Measurements from ENCODE around the gene MTREX.

MTREX gene

DNA sequence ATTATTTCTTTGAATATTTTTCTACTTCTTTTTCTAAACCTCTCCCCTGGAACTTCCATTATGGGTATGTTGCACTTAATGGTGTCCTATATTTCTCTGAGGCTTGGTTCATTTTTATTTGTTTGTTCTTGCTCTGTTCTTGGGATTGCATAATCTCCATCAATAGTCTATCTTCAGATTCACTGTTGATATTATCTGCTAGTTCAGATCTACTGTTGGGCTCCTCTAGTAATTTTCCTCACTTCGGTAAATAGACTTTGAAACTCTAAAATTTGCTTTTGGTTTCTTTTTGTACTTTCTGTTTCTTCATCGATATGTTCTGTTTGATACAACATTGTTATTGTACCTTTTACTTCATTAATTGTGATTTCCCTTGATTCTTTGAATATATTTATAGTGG is 76.3 kb downstream of the MTREX start:
- DNase-seq (ENCODE audit: low spot score): no peak

DNA sequence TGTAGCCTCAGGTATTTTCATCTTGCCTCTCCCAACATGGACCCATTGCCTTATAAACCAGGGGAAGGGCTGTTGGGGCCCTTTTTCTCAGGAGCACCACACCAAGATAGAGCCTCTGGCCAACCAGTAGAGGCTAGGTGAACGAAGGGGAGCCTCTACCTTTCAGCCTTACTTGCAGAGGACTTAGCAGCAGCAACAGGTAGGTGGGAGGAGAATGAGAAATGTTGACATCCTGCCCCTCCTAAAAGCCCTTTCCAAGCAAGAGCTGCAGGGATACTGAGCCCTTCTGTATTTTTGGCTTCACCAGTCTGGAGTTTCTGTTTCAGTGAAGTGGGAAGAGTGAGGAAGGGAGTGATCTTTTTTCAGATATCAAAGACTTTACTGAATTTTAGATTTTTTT is 77.4 kb downstream of the MTREX start:
- DNase-seq (ENCODE audit: low spot score): no peak

DNA sequence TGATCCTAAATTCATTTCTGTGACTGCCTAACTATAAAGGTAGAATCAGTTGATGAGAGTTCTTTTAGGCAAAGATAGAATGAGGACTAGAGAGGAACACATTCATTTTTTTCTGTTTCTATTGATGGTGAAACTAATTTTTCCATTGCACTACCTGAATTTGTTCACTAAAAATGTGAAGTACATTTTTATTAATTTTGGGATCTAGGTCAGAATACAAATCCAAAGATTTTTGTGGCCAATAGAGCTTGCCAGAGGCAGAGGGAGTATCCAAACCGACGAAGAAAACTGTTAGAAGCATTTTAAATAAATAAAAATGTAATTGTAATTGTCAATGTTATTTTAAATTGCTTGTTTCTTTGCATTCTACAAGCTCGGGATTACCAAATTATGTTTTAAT is 78.1 kb downstream of the MTREX start:
- no peak for DNase-seq (ENCODE audit: low spot score)

DNA sequence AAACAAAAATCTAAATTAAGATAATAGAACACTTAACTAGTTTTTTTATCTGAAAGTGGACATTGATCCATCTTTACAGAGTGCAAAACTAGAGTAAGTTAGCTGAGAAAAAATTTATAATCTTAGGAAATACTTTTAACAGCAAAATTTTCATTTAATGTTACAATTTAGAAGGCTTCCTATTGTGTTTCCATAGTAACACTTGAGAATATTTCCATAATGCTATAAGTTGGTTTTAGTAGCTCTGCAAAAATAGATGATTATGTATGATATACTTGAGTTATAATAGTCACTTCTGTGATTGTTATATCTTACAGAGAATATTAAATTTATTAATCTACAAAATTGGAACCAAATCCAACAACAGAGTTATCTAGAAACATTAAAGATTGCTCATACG is 78.6 kb downstream of the MTREX start:
- DNase-seq (ENCODE audit: low spot score): no peak

DNA sequence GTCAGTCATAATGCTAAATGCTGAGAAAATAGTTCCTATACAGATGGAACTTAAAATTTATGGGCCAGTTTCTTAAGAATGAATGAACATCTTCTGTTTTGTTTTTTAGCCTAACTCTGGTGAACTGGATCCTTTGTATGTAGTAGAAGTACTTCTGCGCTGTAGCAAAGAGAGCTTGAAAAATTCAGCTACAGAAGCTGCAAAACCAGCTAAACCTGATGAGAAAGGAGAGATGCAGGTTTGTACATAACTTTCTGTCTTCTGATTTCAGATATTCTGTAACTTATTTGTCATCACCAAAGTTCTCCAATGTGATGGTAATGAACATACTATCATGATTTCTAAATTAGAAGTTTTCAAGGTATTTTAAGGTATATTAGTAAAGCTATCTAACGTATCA is 80.1 kb downstream of the MTREX start:
- DNase-seq (ENCODE audit: low spot score): no peak

DNA sequence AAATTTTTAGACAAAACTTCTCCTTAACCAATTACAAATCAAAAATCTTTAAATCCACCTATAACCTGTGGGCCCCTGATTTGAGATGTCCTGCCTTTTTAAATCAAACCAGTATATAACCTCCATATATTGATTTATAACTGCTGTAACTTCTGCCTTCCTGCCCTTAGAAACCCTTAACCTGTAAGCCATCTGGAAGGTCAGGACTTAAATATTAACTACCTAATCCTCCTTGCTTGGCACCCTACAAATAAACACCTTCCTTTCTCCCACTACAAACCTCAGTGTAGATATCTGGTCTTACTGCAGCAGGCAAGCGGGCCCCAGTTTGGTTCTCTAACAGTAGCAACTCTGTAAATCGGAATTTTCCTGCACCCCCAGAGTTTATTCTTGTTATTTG is 83.9 kb downstream of the MTREX start:
- DNase-seq (ENCODE audit: low spot score): no peak

DNA sequence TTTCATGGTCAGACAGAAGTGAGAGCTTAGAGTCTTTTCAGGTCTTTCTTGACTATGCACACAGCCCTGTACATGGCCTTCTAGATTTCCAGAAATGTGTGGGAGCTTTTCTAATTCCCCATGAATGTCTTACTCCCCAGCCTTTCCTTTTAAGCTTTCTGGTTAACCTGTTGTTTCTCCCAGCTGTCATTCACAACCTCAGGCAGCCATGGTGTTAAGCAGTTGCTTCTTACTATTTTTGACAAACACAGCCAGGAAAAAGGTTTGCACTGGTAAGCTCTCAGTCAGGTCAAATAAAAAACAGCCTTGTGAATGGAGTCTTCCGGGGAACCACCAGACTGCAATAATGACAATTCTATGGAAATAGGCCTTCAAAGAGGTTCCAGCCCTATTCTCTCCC is 84.9 kb downstream of the MTREX start:
- DNase-seq (ENCODE audit: low spot score): no peak

DNA sequence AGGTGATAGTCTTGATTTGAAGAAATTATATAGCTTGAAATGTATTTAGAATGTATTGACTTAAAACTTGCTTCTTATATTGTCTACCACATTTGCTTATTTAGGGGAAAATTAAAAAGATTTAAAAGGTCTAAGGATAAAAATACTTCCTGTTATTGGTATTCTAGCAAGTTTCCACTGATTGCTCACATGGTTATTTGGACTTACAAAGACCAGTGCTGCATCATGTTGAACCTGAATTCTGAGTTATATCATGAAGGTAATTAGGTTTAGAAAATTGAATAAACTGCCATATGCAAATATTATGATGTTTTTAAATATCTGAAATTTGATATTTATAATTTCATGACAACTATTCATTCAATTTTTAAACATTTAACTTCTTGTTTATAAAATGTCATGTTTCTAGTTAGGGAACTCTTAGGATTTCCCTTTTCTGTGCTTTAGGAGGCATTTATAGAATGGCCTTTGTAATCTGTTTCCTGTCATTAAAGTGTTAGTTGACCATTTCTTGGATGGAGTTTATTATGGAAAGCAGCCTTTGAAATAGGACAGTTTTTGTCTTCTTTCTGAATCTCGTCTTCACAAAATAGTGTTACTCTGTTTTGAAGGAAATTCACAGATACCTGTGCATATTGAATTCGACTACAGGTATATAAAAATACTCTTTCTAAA is 85.8 kb downstream of the MTREX start:
- no peak for DNase-seq (ENCODE audit: low spot score)

DNA sequence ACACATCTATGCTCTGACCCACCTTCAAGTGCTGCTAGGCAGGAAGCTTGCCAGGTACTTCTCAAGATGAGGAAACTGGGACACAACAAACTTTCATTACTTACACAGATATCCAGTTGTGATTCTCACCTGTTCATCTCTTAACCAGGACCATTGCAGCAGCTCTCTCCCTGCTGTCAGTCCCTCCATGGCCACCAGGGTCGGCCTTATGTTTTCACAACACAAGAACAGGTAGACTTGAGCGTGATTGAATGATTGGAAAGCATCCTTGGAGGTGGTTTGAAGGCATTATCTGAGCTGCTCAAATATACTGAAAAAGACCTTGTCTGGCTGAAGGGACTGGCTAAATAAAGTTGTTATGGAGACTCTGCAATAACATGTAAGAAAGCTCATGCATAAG is 94.4 kb downstream of the MTREX start:
- DNase-seq (ENCODE audit: low spot score): no peak

DNA sequence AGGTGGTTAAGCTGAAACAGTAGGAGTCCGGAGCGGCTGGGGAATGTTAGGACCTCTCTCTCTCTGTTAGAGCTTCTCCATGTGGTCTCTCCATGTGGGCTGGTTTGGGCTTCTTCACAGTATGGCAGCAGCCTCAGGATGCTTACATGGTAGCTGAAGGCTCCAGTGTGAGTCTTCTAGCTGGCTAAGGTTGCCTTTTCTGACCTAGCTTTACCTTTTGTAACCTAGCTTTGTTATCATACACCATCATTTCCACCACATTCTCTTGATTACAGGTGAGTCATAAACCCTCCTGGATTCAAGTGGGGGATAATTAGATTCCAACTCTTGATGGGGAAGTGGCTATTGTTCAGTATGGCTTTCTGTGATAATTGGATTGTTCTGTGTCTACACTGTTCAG is 98.5 kb downstream of the MTREX start:
- DNase-seq (ENCODE audit: low spot score): no peak

DNA sequence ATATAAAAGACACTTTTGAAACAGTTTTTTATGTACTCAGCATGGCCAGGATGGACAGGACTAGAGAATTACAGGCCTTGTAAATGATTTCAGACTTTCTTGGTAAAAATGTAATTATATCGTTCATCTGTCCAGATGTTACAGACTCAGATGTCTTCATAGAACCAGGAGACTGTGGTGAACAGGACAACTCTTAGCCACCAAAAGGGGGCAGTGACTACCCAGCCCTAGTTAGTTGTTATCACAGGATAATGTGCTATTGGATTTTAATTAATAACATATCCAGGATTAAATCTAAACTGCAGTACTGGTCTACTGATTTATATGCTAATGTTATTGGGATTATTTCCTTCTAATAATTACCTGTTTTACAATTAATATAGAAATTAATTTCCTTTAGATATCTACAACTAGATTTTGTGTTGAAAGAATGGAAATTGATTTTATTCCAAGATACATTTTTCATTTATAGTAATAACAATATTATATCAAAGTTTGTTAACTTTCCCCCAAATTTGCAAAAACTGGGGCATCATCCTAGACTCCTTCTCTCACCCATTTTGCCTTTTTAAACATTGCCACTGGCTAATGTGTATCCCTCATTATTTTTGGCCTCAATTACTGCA is 99.4 kb downstream of the MTREX start:
- DNase-seq (ENCODE audit: low spot score): peak; percentile 18

DNA sequence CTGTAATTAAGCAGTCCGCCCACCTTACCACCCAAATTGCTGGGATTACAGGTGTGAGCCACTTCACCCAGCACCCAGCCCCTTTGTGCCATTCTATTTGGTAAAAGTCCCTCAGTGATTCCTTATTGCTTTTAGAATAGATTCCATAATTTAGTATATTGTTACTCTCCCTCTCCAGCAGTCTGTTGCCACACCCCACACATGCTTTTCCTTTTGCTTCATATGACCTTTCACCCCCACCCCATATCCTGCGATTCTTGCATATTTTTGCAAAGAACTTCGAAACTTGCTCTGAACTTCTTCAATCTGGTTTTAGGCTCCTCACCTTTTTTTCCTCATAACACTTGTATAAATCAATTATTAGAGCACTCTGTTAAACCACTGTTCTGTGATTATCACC is 100.2 kb downstream of the MTREX start:
- no peak for DNase-seq (ENCODE audit: low spot score)

DNA sequence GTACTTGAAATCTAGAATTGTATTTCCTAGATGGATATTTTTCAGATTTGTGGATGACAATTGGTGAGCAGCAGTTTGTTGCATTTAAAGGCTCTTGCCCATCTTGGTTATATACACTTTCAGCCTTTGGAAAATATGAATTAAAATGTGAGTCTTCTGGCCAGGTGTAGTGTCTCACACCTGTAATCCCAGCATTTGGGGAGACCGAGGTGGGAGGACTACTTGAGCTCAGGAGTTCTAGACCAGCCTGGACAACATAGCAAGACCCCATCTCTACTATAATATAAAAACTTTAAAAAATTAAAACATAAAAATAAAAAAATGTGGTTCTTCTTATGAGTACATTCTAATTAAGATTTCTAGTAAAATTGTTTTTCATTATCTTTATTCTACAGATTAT is 102.0 kb downstream of the MTREX start:
- DNase-seq (ENCODE audit: low spot score): no peak

DNA sequence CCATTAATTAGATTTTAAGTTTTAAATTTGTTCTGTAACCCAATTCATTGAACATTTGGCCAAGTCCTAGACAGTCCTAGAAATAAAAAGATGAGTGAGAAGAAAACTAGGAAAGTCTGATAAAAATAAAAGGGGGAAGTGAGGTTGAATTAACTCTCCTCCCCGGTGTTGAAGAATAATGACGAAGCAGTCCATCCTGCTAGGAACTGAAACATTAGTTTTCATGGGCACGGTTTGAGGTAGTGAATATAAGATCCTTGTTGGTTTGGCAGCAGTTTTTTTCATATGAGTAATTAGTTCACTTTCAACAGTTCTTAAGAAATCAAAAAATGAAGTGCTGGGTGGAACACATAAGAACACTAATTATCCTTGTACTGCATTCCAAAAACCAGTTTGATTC is 103.1 kb downstream of the MTREX start:
- DNase-seq (ENCODE audit: low spot score): no peak

DNA sequence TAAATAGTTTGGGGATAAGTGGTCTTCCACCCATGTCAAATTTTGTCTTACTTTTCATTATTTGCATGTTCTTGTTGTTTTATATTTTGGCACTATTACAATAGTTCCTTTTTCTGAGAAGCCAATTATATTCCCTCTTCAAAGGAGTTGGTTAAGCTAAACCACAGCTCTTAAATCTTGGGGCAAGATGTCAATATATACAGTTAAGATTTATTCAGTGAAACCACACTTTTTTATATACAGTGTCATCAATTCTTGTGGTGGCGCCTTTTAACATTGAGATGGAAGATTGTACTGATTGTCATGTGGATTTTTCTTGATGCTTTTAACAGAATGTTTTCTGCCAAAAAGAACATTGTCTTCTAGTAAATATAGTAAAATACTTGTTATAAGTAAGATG is 104.1 kb downstream of the MTREX start:
- no peak for DNase-seq (ENCODE audit: low spot score)

DNA sequence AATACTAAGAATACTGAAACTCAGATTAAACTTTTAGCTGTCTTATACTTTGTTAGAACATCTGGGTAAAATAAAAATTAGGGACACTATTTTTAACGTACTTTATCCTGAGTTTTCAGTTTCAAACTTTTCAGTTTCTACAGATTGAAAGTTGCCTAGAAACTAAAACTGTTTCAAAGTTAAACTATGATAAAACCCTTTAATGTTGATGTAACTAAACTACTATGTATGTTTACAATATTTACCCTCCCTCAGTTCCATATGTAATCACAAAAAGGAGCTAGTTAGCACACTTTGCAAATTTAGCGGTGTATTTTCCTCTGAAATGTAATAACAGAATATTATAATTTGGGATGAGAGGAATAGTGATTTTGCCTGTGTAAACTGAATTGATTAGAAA is 105.9 kb downstream of the MTREX start:
- DNase-seq (ENCODE audit: low spot score): no peak

DNA sequence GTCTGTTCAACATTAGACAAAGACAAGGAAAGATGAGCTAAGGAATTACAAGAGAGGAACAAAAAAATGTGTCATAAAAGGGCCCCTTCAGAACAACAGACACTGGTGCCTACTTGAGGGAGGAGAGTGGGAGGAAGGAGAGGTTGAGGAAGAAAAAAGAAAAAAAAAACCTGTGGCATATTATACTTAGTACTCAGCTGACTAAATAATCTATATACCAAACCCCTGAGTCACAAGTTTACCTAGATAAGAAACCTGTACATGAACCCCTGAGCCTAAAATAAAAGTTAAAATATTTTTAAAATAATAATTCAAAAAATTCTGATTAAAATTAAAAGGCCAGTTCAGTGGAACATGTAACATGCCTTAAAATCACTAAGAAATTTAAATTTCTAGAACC is 107.3 kb downstream of the MTREX start:
- DNase-seq (ENCODE audit: low spot score): peak; percentile 35

DNA sequence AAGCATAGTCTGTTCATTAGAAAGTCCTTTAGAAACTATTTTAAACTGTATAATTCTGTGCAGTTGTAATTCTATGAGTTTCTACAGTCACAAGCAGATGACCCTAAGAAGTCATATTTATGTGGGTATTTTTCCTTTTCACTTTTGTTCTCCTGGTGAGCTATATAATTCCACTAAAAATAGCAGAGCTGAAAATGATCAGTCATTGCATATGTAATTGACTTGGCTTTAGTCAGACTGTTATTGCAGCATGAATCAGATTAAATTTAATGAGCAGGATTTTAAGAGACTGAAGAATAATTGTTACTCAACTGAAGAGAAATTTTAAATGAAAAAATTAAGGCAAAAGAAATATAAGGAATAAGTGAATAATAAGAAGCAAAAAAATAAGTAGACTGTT is 108.5 kb downstream of the MTREX start:
- no peak for DNase-seq (ENCODE audit: low spot score)

DNA sequence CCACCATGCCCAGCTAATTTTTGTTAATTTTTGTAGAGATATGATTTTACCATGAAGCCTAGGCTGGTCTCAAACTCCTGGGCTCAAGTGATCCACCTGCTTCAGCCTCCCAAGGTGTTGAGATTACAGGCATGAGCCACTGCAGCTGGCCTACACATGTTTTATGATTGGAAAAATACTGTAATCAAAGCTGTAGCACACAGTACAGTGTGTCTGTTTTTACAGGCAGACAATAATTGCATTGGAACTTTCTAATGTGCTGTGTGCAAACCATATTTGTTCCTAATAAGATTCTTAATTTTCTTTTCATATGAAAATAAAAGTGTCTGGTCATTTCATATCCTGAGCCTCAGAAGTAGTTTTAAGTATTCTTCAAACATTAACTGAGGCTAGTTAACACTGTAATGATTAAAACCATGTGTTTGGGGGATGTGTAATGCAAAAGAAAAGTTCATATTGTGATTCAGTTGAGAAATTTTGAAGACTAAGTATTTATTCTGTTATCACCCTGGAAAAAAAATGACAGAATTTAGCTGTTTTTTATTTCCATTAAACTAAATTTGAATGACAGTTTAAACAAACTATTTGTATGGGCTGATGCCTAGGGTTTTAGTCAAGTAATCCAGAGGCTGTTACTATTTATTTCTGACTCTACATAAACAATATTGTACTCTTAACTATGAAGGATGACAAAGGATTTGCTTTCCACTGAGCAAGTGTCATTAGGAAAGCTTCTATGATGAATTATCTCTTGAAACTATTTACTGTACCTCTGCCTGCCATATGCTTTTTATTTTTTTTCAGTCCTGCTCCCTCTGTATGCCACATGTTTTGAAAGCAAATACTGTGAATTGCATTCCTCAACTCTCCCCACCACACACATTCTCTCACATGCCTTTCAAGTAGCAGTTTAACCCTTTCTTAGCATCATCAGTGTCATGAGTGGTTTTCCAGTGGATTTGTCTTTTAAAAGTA is 111.5 kb downstream of the MTREX start:
- no peak for DNase-seq (ENCODE audit: low spot score)

DNA sequence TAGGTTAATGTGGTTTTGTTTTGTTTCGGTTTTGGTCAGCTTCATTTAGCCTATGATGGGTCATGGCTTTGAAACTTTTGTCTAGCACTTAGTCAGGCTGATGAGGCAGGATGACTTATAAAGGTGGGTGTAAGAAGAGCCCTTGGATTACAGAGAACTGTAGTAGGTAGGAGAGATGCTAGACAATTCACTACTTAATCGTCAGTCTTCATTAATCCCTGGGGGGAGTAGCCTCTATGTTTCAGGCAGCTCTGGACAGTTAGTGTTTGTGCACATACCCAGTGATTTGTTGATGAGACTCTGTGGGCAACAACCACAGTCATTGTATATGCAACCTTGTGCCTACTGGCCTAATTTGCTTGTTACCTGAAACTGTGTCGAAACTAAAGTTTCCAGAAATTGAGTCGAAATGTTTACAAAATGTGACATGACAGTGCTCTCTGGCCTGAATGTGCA is 113.3 kb downstream of the MTREX start:
- DNase-seq (ENCODE audit: low spot score): no peak

DNA sequence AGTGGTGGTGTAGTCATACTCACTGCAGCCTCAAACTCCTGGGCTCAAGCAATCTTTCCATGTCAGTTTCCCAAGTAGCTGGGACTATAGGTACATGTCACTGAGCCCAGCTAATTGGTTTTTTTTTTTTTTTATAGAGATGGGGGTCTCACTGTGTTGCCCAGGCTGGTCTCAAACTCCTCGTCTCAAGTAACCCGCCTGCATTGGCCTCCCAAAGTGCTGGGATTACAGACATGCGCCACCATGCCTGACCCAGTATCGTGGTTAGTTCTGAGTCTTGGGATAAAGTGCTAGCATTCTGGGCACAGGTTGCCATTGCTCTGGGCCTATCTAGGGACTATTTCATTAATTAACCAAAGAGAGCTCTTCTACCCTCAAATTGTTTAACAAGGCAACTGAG is 118.7 kb downstream of the MTREX start:
- no peak for DNase-seq (ENCODE audit: low spot score)

DNA sequence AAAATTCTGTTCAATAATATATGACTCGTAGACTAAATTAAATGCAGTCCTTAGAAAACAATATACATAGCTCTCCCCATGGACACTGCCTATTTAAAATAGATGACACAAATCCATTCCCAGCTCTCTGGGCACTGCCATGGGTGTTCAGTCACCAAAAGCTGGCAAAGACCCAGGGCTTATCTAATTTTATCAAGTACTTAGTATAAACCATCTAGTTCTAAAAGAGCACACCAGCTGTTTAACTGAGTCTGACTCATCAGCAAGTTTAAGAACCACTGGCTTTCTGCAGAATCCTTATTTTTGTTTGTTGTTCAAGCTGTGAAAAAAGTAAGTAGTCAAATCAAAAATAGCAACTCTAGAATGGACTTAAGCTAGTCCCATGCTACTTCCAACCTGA is 119.4 kb downstream of the MTREX start:
- DNase-seq (ENCODE audit: low spot score): no peak

DNA sequence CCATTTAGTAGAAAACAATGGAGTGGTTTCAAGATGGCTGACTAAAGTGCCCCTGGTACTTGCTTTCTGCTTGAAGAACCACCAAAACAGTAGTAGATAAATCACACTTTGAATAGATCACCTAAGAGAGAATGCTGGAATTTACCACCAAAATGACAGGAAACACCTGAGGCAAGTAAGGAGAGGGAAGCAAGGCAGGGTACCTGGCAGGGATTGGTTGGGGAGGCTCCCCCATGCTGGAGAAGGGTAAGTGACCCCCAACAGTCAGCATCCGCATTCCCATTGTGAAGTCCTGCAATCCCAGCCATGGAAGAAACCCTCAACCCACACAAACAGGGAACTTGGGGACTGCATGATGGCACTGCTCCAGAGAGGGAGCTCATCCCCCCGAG is 121.4 kb downstream of the MTREX start:
- DNase-seq (ENCODE audit: low spot score): no peak
